UCSD-AML1 (cell line): ENCODE data around the gene MOCS2.
"Not testable (repeated sequence)": the region's sequence is repeated elsewhere in the genome, so short reads cannot be mapped to it uniquely, and the experiment has no call there.

Experiments
- DNase-seq: peaks from one replicate; lab custom pipeline; 2025; ENCODE audit not compliant: unreplicated experiment; lab: John Stamatoyannopoulos, UW

Gene MOCS2

GRCh38 chr5:53109443-53110127 lies at the start of gene MOCS2:
TSS of gene MOCS2 (minus strand) at chr5:53109757. CDS start at chr5:53107174, 2,583 bp downstream.
- DNase-seq, result peak; percentile 82

GRCh38 chr5:53151713-53152458 lies 42.3 kb upstream of the MOCS2 start:
- DNase-seq, result no peak

GRCh38 chr5:53133020-53133419 lies 23.5 kb upstream of the MOCS2 start:
- no peak for DNase-seq

GRCh38 chr5:53130266-53130665 lies 20.7 kb upstream of the MOCS2 start:
- no peak for DNase-seq

GRCh38 chr5:53128481-53128880 lies 18.9 kb upstream of the MOCS2 start:
- no peak for DNase-seq

- DNase-seq, result no peak
These were observed 17.6 kb upstream of the MOCS2 start for GRCh38 chr5:53127107-53127506.

- no peak for DNase-seq
These were observed 17.0 kb upstream of the MOCS2 start for GRCh38 chr5:53126521-53126920.

GRCh38 chr5:53123702-53124101 lies 14.1 kb upstream of the MOCS2 start:
- no peak for DNase-seq

GRCh38 chr5:53120165-53120564 lies 10.6 kb upstream of the MOCS2 start:
- no peak for DNase-seq

GRCh38 chr5:53118879-53119278 lies 9.3 kb upstream of the MOCS2 start:
- DNase-seq, result no peak

- DNase-seq, result no peak
These were observed 7.0 kb upstream of the MOCS2 start for GRCh38 chr5:53116597-53116996.

- no peak for DNase-seq
These were observed 5.4 kb upstream of the MOCS2 start for GRCh38 chr5:53114988-53115387.

- no peak for DNase-seq
These were observed 4.4 kb upstream of the MOCS2 start for GRCh38 chr5:53113947-53114346.

GRCh38 chr5:53112909-53113308 lies 3.4 kb upstream of the MOCS2 start:
- DNase-seq, result no peak

GRCh38 chr5:53112307-53112706 lies 2.8 kb upstream of the MOCS2 start:
- DNase-seq, result not testable (repeated sequence)

GRCh38 chr5:53111139-53111538 lies 1.6 kb upstream of the MOCS2 start:
- no peak for DNase-seq

- no peak for DNase-seq
These were observed 599 bp upstream of the MOCS2 start for GRCh38 chr5:53110156-53110555.

GRCh38 chr5:53109056-53109442 lies 508 bp downstream of the MOCS2 start:
- no peak for DNase-seq

GRCh38 chr5:53105611-53106300 lies 3.8 kb downstream of the MOCS2 start:
- DNase-seq, result no peak

- no peak for DNase-seq
These were observed 9.0 kb downstream of the MOCS2 start for GRCh38 chr5:53100606-53101005.

GRCh38 chr5:53099546-53099945 lies 10.0 kb downstream of the MOCS2 start:
- no peak for DNase-seq

GRCh38 chr5:53095931-53096525 lies 13.5 kb downstream of the MOCS2 start:
- DNase-seq, result peak; percentile 8
